GM18870 (cell line): ENCODE measurements around the gene ABHD15.

Experiments
- ATAC-seq: cut with Tn5 transposase; IDR thresholded peaks from one replicate; pipeline ENCODE4 v1.9.1; 2021; ENCODE audit warnings: moderate library complexity; ENCODE audit not compliant: unreplicated experiment

Gene ABHD15

DNA sequence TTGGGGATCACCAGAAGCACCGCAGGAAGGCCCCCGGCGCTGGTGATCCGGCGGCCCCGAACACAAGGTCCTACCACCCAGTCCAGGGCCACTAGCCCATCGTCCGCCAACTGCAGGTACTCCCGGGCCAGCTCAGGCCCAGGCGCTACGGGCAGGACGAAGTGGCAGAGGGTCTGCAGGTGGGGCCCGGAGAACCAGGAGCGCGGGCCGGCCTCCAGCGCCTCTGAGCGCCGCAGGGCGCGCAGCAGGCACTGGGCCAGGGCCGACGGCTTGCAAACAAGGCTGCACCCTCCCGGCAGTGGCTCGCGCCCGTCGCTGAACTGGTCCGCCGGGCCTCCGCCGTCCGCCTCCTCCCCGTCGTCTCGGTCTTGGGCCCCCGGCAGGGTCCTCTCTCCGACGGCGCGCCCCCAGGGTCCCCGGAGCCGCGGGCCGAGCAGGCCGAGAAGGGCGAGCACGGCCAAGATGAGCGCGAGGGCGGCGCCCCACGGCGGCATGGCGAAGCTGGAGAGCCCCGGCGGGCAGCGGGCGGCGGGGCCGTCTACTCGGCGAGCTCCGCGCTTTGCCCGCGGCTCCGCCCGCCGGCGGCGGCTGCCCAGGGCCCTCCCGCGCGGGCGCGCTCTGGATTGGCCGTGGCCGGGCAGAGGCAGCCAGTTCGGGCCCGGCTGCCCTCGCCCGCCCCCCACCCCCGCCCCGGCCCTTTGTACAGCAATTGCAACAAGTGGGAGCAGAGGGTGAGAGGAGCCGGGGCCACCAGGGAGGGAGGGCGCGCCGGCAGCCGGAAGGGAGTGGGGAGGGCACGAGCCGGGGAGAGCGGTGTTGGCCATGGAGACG is at the start of gene ABHD15:
TSS of gene ABHD15 (minus strand) at position 565 of the 831 bp plus-strand sequence. CDS start at position 494, 71 bp downstream.
- no peak for ATAC-seq

DNA sequence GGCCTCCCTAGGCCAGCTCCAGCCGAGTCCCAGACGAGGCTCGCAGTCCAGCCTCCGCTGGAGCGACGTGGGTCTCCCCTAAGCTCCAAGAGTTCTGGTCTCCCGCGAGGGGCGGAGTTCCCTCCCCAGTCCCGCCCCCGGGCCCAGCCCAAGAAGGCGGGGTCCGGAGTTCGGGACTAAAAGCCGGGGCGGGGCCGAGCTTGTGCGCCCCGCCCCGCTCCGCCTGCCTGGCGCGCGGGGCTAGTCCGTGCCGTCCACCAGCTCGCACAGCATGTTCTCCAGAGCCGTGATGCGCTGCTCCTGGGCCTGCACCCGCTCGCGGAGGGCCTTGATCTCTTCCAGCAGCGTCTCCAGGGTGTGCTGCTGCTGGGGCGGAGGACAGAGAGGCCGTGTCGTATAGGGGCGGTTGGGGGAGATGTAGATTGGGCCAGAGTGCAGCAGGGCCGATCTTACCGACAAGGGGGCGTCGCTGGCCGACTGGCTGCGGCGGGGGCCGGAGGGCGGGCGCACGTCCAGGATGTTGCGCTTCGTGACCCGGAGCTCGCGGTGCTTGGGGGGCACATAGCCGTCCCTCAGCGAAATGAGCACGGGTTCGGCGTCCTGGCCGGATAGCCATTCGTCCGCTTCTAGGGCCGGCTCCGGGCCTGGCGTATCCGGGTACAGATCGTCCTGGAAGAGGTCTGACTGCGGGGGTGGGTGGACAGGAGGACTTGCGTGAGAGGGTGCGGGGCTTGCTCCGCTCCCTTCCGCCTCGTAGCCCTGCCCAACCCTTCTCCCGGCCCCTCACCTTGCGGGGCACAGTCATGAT is 48.9 kb upstream of the ABHD15 start:
- ATAC-seq, result no peak

- no peak for ATAC-seq
These were observed 48.2 kb upstream of the ABHD15 start for GRCh38 chr17:29615048-29615385.

- no peak for ATAC-seq
These were observed 47.7 kb upstream of the ABHD15 start for GRCh38 chr17:29614349-29615047.

DNA sequence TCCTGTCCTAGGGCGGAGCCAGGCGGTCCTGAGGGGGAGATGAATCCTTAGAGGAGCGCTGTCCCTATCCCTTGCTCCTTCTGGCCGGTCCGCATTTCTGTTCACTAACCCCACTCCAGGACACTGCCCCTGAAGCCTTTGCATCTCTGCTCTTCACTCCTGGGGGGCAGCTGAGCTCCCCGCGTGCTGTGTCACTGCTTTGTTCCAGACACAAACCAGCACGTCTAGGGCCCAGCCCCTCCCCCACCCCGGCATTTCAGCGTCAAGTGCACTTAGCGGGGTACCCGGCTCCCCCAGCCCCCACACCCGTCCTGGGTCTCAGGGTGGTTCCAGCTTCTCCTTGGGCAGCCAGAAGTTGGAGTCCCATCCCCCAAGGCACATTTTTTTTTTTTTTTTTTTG is 47.0 kb upstream of the ABHD15 start:
- no peak for ATAC-seq

- no peak for ATAC-seq
These were observed 46.6 kb upstream of the ABHD15 start for GRCh38 chr17:29613352-29613837.

- no peak for ATAC-seq
These were observed 45.8 kb upstream of the ABHD15 start for GRCh38 chr17:29612404-29613280.

DNA sequence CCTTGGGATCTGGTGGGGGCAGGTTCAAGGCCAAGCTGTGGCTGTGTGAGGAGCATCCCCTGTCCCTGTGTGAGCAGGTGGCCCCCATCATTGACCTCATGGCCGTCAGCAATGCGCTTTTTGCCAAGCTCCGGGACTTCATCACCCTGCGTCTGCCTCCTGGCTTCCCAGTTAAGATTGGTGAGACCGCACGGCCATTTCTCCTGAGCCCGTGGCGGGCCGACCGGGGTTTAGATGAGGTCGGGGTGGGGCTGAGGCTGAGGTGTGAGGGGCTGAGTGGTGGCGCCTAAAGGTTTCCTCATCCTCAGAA is 45.2 kb upstream of the ABHD15 start:
- ATAC-seq, result no peak

- no peak for ATAC-seq
These were observed 44.7 kb upstream of the ABHD15 start for GRCh38 chr17:29611351-29612093.

- ATAC-seq, result no peak
These were observed 43.6 kb upstream of the ABHD15 start for GRCh38 chr17:29610395-29610794.

DNA sequence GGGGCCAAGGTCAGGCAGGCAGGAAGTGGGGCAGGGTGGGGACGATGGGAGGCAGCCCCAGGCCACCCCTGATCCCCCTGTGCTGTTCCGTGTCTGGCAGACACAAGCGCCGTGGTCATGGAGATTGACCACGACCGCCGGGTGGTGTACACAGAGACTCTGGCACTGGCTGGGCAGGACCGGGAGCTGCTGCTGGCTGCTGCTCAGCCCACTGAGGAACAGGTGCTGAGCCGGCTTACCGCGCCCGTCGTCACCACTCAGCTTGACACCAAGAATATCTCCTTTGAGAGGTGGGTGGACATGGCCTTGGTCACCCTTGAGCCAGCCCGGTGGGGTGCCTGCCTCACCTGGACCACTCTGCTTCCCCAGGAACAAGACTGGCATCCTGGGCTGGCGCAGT is 42.1 kb upstream of the ABHD15 start:
- ATAC-seq, result no peak

DNA sequence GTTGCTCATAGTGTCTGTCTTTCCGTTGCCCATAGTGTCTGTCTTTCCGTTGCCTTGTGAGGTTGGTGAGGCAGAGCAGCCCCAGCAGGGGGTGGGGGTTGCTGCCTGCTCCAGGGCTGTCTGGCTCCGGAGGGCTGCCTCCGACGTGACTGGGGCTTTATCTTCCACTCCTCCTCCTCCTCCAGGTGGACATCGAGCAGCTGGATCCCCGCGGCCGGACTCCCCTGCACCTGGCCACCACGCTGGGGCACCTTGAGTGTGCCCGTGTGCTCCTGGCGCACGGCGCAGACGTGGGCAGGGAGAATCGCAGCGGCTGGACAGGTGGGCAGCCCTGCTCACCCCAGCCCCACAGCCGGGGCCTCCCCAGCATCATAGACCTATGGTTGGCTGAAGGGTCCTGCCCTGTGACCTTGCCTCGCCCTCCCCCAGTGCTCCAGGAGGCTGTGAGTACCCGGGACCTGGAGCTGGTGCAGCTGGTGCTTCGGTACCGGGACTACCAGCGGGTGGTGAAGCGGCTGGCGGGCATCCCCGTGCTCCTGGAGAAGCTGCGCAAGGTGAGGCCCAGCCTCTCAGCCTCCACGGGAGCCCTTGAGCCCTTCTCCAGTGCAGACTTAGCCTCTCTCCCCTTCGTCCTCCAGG is 40.8 kb upstream of the ABHD15 start:
- no peak for ATAC-seq

DNA sequence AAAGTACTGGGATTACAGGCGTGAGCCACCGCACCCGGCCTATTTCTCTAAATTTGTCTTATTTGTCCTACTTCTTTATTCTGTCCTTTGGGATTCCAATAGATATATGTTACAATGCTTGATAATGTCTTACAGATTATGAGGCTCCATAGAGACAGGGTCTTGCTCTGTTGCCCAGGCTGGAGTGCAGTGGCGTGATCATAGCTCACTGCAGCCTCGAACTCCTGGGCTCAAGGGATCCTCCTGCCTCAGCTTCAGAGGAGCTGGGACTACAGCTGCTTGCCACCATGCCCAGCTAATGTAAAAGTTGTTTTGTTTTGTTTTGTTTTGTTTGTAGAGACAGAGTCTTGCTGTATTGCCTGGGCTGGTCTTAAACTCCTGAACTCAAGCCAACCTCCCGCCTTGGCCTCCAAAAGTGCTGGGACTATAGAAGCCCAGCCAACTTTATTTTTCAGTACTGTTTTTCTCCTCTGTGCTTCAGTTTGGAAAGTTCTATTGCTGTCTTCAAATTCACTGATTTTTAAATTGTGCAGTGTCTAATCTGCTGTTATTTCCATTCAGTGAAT is 36.4 kb upstream of the ABHD15 start:
- no peak for ATAC-seq

- ATAC-seq, result no peak
These were observed 30.7 kb upstream of the ABHD15 start for GRCh38 chr17:29597361-29598172.

DNA sequence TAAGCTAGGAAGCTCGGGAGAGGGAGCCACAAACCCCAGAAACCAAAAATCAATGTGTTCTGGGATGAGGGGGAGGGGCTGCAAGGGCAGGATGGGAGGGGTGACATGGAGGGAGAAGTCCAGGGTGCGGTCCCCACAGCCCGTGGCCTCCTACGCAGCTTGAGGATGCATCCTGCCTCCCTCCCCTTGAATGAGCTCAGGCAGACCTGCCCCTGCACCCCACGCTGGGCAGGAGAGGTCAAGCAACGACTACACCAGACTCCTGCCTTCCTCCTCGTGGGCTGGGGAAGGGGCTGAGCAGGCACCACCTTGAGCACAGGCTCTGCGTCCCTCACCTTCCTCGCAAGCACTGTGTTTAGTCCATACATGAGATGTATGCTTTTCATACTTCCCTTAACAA is 30.0 kb upstream of the ABHD15 start:
- ATAC-seq, result no peak

DNA sequence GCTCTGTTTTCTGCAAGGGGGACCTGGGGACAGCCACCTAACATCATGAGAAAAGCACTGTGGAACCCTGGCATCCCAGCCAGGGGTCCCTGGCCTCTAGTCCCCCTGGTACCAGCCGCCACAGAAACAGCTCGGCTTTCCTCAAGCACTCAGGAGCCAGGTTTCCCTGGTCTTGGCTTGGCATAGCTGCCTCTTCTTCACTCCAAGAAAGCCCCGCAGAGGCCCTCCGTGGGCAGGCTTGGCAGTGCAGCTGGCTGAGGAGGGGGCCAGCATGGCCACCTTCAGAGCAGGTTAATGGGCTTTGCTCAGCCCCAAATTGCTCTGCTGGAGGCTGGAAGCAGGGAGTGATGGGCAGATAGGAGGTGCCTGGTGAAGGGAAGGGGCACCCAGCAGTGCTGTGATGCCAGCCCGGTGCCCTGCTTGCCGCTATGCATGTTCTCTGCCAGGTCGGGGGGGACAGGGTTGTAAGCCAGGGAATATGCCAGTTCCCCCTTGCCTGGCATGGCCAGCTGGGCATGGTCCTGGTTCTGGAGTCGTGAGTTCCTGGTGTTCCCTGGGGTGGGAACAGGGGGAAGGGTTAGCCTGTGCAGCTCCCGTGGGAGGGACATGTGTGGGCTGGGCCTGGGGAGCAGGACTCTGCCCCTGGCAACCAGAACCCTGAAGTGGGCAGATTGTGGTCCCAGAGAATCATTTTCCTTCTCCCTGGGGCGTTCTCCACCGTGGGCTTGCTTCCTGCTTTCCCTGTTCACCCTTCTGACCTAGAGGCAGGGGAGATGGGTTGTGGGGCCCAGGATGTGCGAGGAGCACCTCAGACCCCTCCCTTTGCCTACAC is 29.3 kb upstream of the ABHD15 start:
- ATAC-seq, result no peak

DNA sequence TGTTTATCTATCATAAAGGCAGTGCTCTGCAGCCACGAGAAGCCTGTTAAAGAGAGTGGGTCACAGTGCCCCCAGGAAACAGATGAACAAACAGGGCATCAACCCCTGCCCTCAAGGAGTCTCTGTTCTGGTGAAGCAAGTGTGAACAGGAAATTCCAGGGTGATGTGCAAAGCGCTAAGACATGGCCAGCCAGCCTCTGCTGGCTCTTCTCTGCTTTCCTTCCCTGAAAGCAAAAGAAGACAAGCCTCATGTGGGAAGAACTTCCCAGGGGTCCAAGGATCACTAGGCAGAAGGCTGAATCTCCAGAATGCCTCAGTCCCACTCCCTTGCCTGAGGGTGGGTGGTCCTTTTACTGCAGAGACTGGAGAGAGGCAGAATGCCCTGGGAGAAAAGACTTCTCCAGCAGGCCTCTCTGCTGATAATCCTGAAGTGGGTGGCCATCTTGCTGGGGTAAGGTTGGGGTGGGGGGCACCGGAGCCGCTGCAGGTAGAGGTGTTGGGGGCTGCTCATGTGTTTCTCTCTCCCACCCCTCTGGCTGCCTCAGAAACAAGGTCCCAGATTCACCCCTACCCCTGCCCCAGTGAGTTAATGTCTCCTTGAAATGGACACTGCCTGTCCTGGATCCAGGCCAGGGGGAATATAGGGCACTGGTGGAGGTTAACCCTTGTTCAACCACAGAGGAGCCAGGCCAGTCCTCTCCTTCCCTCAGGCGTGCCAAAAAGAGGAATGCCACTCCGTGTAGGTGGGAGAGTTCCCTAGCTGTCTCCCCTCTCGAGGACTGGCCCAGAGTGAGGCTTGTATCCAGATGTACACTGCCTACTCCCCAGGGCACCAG is 28.5 kb upstream of the ABHD15 start:
- ATAC-seq, result no peak
